Stimulated activated CD8-positive, alpha-beta memory T cell treated with anti-CD3 and anti-CD28 coated beads, Interleukin-7, amount 100 ng/mL, for 48 hours (primary cell): ENCODE measurements around the gene GGTLC1.
"Not testable (repeated sequence)": the region's sequence is repeated elsewhere in the genome, so short reads cannot be mapped to it uniquely, and the experiment has no call there.

Experiments
- DNase-seq, 2 donors: peaks; one replicate each; pipeline ENCODE4 v3.0.0-alpha.2; 2020; ENCODE audit warnings: low read depth in 1 of 2; ENCODE audit errors: extremely low read depth in 1 of 2

Gene GGTLC1

DNA sequence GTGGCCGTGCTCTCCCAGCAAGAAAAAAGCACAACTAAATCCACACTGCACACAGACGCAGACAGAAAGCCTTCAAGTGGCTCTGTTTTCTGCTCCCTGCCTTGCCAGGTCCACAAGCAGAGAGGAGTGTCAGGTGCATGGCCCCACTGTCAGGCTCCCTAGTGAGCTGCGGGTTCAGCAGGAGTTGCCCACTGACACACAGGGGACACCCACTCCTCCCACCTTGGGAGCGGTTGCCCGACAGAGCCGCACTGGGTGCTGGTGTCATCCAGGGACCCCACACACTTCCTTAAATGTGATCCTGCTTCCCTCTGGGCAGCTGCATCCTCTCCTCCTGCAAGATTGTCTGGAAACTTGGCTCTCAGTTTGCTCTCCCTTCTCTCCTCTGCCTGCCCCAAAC lies 6.7 kb upstream of the GGTLC1 start:
- not testable (repeated sequence) for DNase-seq

DNA sequence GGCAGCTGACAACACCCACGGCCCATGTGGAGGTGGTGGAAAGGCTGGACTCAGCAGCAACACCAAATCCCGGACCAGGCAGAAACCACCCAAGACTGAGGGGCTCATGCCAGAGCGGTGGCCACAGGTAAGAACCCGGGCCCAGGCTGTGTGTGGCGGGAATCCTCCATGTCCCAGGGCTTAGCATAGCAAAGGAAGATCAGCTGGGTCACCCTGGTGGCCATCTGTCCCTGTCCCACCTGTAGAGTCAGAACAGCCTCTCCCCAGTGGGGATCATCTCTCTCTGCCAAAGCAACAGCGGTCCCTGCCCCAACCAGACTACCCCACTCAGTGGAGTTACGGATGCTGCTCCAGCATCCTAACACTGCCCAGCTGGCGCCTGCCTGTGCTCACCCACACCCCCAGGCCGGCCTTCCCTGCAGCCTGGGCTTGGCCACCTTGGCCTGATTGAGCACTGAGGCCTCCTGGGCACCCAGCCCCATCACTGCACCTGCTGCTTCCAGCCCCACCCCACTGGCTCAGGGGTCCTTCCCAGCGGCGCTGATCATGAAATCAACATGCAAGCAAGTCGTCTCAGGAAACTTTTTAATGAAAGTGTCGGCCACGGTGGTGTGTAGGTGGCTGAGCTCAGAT lies 5.5 kb upstream of the GGTLC1 start:
- not testable (repeated sequence) for DNase-seq

DNA sequence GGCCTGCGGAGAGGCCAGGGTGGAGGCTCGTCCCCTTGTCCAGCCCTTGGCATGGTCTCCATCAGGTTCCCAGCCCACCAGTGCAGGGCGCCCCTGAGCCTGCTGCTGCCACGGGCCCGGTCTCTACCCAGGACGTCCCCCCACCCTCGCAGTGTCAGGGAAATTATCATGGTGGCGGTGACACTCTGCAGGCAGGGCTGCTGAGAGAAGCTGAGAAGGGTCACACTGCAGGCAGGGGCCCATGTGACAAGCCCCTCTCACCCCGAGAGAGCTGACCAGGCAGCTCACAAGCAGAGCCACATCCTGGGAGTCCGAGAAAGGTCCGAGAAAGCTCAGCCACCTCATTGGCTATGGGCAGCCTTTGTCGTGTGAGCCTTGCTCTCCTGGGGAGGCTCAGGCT lies 4.9 kb upstream of the GGTLC1 start:
- not testable (repeated sequence) for DNase-seq

DNA sequence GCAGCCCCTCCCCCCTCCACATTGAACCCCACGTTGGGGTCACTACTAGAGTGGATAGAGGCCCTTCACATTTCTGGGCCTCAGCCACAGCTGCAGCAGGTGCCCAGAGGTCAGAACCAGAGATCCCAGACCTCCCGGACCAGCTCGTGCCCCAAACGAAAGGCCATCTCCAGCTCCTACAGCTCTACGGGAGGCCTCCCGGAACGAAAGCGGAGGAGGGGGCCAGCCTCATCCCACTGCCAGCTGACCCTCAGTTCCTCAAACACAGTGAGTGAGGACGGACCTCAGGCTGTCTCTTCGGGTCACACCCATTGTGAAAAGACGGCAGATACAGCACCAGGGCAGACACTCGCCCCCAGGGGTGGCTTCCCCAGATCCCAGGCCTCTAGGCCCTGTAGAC lies 1.7 kb upstream of the GGTLC1 start:
- DNase-seq, result not testable (repeated sequence)

DNA sequence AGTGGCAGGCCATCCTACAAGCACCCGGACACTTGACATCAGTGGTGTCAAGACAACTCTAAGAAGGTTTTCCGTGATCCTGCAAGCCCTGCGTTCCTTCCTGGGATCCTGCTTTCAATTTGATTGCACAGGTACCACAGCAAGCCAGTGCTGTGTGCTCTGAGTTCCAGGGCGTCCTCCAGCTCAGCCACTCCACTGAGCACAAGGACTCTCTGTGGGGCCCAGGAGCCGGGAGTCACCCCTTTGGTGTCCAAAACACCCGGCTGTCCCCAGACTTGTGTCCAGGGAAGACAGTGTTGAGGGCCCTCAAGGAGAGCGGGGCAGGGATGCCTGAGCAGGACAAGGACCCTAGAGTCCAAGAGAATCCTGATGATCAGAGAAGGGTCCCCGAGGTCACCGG lies 387 bp upstream of the GGTLC1 start:
- DNase-seq, result not testable (repeated sequence)

DNA sequence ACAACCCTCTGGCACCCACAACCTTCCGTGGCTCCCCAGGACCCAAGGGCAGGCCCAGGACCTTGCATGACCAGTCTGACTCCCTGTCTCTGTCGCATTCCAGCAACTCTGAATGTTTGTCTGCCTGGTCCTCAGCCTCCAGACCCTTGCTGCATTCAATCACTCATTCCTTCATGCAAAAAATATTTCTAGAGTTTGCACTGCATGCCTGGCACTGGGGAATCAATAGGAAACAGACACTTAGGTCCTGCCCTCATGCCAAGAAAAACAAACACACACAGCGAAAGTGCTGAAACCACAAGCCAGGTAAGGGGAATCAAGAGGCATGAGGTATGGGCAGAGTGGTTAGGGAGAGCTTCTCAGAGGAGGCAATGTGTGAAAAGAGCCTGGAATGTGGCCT lies 1.9 kb downstream of the GGTLC1 start:
- DNase-seq, result not testable (repeated sequence)

DNA sequence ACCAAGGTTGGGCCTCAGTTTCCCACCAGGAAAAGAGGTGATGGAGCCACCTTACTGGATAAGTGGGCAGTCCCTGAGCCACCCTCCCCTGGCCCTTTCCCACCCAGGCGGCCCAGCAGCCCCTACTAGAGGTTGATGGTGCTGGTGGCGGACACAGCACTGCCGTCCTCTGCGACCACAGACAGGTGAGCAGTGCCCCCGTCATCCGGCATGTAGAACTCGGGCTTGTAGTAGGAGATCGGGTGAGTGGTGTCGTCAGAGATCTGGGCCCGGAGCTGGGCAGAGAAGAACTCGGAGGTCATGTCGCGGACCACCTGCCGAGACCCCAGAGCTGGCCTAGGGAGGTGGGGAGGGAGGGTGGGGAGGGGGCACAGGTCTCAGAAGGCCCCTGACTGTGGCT lies 2.3 kb downstream of the GGTLC1 start:
- DNase-seq, result not testable (repeated sequence)

DNA sequence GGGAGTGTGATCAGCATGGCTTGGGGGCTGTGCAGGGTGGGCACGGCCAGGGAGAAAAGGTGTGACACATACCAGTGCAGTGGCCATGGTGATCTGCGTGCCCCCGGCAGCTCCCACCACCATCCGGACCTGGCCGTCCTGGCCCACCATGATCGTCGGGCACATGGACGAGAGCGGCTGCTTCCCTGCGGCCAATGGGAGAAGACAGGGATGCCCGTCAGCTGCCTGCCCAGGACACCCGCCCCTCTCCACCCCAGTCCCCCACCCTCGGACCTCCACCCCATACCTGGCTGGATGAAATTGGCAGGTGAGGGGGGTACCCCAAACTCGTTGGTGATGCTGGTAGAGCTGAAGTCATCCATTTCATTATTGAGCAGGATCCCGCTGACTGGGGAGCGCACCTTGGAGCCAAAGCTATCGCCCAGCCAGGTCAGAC lies 2.8 kb downstream of the GGTLC1 start:
- not testable (repeated sequence) for DNase-seq

DNA sequence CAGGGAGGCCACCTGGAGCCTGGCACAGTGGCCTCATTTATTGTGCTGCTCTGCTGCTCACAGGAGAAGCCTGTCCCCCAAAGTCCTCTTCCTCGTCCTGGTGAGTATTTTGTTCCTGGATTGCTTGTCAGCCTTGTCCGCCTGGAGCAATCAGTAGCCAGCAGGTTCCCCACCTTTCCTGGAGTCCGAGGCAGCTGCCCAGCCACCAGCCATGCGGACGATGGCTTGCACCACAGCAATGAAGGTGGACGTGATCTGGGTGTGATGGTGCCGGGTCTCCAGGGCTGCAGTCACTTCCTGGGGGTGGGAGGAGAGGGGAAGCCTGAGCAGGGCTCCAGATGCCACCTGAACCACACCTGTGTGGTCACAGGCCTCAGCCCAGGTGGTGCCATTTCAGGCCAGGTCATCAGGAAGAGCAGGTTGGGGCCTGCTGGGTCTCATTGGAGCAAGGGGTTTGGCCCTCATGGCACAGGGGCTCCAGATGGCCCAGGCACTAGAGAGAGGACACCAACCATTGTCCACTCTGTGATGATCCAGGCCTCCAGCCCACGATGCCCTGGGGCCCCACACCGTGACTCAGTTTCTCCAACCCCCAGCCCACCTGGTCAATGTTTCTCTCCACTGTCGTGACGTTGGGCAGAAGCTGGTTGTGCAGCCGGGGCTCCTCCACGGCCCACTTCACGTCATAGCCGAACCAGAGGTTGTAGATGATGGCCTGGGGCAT lies 3.4 kb downstream of the GGTLC1 start:
- DNase-seq, result not testable (repeated sequence)

DNA sequence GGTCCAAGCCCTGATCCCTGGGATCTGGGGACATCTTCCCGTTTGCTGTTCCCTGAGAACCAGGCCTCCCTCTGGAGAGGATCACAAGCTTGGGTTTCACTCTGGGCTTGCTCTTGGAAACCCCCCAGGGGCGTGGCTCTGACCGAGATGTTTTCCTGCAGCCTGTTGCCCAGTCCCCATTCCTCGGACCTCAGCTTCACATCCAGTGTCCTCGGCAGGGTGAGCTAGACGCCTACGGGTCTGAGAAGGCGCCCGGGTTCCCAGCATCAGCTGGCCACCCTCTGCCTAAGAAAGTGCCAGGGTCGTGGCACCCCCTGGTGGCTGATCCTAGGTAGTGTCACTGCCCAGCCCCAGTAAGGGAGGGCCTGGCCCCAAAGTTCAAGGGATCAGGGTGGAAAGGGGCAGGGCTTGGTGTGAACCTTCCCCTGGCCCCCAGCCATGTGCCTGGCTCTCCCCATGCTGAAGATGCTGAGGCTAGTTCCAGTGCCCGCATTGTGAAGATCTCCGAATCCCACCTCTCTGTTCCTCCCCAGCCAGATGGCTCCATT lies 4.0 kb downstream of the GGTLC1 start:
- not testable (repeated sequence) for DNase-seq

DNA sequence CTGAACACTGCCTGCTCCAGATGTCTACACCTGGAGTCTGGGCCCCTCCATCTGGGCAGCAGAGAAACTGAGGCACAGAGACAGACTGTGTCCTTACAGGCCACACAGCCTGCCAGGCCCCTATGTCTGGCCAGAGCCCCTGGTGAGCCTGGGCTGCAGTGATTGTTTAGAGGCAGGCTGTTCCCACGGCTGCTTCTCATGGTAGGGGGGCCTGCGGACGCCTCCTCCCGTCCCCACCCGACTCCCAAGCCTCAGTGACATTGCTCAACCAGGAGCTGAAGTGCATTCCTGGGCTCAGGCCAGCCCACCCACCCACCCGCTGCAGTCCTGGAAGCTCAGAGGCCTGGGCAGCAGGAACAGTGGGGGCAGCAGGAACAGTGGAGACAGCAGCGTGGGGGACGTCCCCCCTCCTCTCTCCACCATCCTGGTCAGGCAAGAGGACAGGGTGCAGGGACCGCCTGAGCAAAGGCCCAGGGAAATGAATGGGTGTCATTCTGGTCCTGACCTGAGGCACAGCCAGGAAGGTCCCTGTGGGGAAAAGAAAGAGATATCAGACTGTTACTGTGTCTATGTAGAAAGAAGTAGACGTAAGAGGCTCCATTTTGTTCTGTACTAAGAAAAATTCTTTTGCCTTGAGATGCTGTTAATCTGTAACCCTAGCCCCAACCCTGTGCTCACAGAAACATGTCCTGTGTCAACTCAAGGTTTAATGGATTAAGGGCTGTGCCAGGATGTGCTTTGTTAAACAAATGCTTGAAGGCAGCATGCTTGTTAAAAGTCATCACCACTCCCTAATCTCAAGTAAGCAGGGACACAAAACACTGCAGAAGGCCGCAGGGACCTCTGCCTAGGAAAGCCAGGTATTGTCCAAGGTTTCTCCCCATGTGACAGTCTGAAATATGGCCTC lies 6.2 kb downstream of the GGTLC1 start:
- not testable (repeated sequence) for DNase-seq

DNA sequence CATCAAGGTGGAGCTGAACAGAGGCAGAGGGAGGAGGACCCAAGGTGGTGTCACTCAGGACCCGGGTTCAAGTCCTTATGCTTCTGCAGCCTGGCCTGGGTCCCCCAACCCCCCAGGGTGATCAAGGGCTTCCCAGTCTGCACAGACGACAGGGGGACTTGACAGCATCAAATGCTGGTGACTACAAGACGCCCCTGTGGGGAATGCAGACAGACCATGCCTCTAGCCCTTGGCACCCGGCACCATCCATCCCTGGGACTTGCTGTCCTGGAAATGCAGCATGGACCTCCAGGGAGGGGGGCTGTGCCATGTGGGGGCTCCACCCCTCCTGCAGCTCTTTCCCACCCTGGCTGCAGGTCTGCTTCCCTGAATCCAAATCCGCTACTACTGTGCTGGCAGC lies 7.1 kb downstream of the GGTLC1 start:
- DNase-seq, result not testable (repeated sequence)

DNA sequence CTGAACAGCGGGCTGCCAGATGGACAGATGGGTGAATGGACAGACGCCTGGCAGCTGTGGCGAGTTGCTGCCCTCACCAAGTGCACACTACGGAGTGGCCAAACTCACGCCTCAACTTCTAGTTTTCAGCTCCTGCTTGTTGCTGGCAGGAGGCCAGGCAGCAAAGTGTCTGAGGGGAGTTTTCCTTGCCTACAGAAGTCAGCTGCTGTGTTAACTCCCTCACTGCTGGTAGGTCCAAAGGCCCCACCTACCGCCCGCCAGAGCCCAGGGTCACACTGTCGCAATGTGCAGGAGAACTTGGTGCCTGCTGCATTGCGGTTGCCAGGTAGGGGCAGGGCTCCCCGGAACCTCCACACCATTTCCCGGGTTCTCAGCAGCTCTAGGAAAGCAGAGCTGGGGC lies 7.6 kb downstream of the GGTLC1 start:
- DNase-seq, result not testable (repeated sequence)

DNA sequence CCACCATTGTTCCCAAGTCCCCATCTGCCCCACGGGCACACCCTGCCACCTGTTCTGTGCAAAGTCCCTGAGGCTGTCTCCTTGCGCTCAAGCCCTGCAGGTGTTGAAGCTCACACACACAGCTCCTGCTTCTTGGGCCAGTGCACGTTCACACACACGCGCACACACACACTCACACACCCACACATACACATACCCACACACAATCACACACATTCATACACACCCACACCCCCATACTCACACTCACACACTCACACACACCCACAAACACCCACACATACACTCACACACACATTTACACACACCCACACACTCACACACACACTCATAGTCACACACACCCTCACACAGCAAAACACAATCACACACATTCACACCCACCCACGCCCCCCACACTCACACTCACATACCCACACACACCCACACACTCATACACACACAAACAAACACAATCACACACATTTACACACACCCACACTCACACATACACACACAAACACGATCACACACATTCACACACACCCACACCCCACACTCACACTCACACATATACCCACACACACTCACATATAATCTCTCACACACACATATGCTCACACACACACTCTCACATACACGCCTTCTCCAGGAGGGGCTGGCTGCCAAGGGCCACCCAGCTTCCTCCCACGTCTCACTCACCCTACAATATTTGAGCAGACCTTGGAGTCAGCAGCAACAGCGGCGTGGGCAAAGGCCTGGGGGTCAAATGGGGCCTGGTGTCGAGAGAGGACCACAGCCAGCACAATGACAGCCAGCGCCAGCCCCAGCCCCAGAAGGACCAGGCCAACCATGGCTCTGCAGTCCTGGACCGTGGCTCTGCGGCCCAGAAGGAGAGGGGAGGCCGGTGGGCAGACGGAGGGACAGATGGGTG lies 8.4 kb downstream of the GGTLC1 start:
- DNase-seq, result not testable (repeated sequence)

DNA sequence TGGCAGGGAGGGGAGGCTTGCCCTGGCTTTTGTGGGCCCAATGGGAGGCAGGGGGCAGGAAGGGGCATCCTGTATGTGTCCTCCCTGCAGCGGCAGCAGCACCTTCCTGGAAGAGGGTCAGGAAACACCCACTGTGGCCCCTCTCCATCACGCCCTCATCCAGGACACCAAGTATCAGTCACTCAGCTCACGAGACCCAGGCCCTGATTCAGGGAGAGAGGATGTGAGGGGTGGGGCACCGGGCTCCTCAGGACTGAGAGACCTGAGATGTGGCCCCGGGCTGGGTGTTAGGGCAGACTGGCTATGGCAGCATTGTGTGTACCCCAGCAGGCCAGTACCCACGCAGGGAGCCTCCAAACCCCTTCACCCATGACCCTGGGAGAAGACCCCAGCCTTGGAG lies 9.2 kb downstream of the GGTLC1 start:
- DNase-seq, result not testable (repeated sequence)

DNA sequence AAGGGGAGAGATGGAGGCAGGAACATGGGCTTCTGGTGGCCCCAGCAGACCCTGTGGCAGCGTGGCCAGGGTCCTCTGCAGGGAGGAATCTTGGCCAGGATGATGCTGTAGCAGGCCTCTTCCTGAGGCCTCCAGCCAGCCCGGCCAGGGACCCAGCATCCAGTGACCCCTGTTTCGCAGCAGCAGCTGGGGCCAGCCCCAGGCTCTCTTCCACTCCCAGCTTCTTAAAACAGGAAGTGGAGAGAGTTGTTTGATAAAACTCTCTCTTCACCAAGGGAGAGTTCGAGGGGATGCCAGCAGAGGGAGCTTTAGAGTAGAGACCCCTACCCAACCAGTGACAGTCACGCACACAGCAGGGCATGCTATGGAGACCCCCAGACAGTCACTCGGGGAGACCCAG lies 10.1 kb downstream of the GGTLC1 start:
- DNase-seq, result not testable (repeated sequence)

DNA sequence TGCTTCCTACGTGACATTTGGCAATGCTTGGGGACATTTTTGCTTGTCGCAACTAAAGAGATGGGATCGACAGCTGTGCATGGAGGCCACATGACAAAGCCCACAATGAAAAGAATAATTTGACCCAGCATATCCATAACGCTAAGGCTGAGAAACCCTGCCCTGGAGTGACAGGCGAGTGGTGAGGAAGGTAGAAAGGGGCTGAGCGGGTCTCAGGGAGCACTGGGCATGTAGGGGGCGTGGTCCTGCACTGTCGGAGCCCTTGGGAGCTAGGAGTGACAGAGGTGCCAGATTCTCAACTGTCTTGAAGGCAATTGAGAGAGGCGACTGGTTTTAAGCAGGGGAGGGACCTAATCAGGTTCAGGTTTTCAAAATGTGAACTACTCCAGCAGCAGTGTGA lies 13.6 kb downstream of the GGTLC1 start:
- no peak for DNase-seq

DNA sequence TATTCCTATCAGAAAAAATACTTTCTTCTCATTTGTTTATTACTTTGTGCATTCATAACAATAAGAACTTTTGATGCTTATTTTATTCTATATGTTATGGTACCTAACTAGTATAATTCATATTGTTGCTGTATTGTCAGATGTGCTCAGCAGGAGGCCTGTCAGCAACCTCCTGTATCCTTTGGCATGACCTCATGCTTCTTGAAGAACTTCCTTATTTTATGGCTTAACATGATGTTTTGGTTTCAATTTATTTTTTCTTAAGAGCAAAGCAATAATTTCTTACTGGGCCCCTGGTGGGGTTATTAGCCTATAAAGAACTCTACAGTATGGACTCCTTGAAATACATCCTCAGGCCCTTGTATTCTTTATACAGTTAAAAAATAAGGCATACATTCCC lies 17.3 kb downstream of the GGTLC1 start:
- DNase-seq, result no peak

DNA sequence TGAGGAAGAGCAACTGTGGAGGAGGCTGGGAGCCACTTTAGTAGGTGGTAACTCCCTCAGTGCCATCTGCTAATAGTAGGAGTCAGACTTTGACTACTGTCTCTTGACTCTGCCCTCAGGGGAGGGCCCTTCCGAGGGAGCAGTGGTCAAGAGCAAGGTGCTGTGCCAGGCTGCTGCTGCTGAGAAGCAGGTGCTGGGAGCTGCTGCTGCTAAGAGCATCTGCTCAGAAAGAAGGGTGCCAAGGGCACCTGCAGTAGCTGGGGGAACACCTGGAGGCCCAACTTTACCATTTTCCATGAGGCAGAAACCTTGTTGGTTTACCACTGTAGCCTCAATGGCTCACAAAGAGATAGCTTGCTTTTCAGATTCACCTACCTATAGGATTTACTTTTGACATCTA lies 18.5 kb downstream of the GGTLC1 start:
- DNase-seq, result no peak

DNA sequence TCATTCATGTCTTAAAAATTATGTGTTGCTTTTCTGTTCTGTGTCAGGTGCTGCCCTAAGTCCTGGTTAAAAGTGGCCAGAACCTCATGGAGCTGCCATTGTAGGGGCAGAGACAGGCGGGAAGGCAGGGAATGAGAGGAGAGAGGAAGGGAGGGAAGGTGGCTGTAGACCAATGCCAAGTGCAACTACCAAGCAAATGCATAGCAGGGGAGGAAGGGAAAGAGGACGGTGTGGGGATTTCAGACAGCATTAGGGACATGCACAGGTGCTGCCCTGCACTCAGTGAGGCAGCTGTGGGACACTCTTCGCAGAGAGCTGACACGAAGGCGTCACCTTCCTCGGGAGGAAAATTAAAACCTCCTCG lies 21.0 kb downstream of the GGTLC1 start:
- no peak for DNase-seq
